Measurements from ENCODE around the gene MYO3A.

GRCh38 chr10:26031300-26031699 lies 97.3 kb downstream of the MYO3A start:
- TF ChIP-seq CTCF (conservative IDR thresholded peaks at IDR 0.05; ENCODE audit: low read depth in 2 of 2) (no peak), POLR2AphosphoS5 (IDR thresholded peaks at IDR 0.05; ENCODE audit: low read depth) (no peak), EZH2 (IDR thresholded peaks at IDR 0.05; ENCODE audit: low read depth, unreplicated experiment) (no peak), STAT1 (IDR thresholded peaks at IDR 0.05; ENCODE audit: unreplicated experiment) (no peak), EZH2phosphoT487 (IDR thresholded peaks at IDR 0.05; ENCODE audit: unreplicated experiment) (no peak), REST (IDR thresholded peaks at IDR 0.05; ENCODE audit: unreplicated experiment) (no peak), JUNB (IDR thresholded peaks at IDR 0.05; ENCODE audit: unreplicated experiment) (no peak), ETS1 (IDR thresholded peaks at IDR 0.05) (no peak), CREB1 (CRISPR knock-in tag; IDR thresholded peaks at IDR 0.05; ENCODE audit: low read depth) (no peak), ZNF114 (CRISPR knock-in tag; IDR thresholded peaks at IDR 0.05) (no peak), NANOG (IDR thresholded peaks at IDR 0.05; ENCODE audit: borderline replicate concordance) (no peak), ZNF331 (CRISPR knock-in tag; IDR thresholded peaks at IDR 0.05; ENCODE audit: low read depth) (no peak)
- TF ChIP-seq, protein P1, sequence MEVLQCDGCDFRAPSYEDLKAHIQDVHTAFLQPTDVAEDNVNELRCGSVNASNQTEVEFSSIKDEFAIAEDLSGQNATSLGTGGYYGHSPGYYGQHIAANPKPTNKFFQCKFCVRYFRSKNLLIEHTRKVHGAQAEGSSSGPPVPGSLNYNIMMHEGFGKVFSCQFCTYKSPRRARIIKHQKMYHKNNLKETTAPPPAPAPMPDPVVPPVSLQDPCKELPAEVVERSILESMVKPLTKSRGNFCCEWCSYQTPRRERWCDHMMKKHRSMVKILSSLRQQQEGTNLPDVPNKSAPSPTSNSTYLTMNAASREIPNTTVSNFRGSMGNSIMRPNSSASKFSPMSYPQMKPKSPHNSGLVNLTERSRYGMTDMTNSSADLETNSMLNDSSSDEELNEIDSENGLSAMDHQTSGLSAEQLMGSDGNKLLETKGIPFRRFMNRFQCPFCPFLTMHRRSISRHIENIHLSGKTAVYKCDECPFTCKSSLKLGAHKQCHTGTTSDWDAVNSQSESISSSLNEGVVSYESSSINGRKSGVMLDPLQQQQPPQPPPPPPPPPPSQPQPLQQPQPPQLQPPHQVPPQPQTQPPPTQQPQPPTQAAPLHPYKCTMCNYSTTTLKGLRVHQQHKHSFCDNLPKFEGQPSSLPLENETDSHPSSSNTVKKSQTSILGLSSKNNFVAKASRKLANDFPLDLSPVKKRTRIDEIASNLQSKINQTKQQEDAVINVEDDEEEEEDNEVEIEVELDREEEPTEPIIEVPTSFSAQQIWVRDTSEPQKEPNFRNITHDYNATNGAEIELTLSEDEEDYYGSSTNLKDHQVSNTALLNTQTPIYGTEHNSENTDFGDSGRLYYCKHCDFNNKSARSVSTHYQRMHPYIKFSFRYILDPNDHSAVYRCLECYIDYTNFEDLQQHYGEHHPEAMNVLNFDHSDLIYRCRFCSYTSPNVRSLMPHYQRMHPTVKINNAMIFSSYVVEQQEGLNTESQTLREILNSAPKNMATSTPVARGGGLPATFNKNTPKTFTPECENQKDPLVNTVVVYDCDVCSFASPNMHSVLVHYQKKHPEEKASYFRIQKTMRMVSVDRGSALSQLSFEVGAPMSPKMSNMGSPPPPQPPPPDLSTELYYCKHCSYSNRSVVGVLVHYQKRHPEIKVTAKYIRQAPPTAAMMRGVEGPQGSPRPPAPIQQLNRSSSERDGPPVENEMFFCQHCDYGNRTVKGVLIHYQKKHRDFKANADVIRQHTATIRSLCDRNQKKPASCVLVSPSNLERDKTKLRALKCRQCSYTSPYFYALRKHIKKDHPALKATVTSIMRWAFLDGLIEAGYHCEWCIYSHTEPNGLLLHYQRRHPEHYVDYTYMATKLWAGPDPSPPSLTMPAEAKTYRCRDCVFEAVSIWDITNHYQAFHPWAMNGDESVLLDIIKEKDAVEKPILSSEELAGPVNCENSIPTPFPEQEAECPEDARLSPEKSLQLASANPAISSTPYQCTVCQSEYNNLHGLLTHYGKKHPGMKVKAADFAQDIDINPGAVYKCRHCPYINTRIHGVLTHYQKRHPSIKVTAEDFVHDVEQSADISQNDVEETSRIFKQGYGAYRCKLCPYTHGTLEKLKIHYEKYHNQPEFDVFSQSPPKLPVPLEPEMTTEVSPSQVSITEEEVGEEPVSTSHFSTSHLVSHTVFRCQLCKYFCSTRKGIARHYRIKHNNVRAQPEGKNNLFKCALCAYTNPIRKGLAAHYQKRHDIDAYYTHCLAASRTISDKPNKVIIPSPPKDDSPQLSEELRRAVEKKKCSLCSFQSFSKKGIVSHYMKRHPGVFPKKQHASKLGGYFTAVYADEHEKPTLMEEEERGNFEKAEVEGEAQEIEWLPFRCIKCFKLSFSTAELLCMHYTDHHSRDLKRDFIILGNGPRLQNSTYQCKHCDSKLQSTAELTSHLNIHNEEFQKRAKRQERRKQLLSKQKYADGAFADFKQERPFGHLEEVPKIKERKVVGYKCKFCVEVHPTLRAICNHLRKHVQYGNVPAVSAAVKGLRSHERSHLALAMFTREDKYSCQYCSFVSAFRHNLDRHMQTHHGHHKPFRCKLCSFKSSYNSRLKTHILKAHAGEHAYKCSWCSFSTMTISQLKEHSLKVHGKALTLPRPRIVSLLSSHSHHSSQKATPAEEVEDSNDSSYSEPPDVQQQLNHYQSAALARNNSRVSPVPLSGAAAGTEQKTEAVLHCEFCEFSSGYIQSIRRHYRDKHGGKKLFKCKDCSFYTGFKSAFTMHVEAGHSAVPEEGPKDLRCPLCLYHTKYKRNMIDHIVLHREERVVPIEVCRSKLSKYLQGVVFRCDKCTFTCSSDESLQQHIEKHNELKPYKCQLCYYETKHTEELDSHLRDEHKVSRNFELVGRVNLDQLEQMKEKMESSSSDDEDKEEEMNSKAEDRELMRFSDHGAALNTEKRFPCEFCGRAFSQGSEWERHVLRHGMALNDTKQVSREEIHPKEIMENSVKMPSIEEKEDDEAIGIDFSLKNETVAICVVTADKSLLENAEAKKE (CRISPR knock-in tag; IDR thresholded peaks at IDR 0.05), result no peak
